A204.1 (cell line): Measurements from ENCODE around the gene MAPRE3.

Experiments
- FAIRE-seq: peaks from 2 replicates; lab custom pipeline; 2012; peaks lifted over from hg19 to GRCh38; lab: Jason Lieb, UNC

Gene MAPRE3

GRCh38 chr2:27042159-27042661 is 71.8 kb downstream of the MAPRE3 start:
- no peak for FAIRE-seq

- no peak for FAIRE-seq
Measured at GRCh38 chr2:27042985-27043634, 72.7 kb downstream of the MAPRE3 start.

GRCh38 chr2:27049422-27050280 is 79.2 kb downstream of the MAPRE3 start:
- no peak for FAIRE-seq

DNA sequence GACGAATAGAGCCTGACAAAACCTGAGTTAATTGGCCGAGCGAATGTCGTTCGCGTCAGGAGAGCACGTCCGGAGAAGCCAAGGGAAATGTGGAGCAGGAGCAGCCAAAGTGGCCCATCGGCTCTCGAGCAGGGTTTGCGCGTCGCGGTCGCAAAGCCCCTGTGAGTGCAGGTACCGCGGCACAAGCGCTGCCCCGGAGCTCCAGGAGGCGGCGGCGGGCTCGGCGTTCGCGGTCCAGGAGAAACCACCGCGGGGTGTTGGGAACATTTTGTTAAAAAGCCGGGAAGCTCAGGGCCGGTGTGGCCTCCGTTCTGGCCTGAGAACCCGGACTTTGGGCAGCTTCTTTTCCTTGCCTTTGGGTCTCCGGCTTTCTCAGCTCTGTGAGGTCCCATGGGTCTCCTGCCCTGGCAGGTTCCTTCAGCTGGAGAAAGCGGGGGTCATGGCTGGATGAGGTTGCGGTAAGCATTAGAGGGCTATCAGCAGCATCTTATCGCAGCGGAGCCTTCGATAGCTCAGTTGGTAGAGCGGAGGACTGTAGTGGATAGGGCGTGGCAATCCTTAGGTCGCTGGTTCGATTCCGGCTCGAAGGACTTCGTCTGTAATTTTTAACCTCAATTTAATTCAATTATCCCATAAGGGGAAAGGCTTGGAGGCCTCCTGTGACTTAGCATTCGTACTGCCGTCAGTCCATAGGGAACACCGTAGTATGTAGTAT is 80.0 kb downstream of the MAPRE3 start:
- FAIRE-seq, result peak; percentile 88

DNA sequence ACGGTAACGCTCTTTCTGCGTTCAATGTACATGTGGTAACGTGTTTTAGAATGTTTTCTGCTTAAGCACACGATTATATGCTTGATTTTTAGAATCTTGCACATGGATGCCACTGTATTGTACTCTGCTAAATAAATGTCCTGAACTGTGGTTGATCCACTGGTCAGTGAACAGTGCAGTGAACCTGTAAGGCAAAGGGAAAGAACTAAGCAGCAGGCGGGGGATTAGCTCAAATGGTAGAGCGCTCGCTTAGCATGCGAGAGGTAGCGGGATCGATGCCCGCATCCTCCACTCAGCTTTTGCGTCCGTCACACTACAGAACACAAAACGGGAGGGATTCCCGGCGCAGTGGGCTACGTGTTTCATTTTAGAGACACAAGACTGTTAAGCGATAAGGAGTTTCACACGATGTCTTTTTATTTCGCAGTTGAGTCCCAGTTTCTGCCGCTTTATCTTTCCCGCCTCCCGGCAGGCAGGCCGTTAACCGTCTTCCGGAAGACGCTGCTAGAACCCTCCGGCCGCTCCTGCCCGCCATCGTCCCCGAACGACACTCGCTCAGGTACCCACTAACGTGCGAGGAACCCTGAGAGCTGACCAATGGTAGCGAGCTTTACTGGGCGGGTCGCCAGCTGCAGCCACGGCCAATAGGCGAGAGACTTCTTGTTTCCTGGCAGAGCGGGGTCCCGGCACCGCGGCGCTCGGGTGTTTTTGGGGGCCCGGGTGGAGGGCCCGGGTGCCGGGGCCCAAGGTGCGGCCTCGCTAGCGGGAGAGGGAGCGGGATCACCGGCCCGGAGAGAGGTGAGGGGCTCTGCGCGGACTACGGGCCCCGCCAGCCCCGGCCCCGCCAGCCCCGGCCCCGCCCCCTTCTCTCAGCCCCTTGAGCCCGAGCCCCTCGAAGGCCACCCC is 80.8 kb downstream of the MAPRE3 start, which contains the start of gene AGBL5:
AGBL5 (plus strand) TSS at position 673 of the 906 bp plus-strand sequence. CDS start 1,291 bp downstream, outside the sequence.
- FAIRE-seq, result no peak

DNA sequence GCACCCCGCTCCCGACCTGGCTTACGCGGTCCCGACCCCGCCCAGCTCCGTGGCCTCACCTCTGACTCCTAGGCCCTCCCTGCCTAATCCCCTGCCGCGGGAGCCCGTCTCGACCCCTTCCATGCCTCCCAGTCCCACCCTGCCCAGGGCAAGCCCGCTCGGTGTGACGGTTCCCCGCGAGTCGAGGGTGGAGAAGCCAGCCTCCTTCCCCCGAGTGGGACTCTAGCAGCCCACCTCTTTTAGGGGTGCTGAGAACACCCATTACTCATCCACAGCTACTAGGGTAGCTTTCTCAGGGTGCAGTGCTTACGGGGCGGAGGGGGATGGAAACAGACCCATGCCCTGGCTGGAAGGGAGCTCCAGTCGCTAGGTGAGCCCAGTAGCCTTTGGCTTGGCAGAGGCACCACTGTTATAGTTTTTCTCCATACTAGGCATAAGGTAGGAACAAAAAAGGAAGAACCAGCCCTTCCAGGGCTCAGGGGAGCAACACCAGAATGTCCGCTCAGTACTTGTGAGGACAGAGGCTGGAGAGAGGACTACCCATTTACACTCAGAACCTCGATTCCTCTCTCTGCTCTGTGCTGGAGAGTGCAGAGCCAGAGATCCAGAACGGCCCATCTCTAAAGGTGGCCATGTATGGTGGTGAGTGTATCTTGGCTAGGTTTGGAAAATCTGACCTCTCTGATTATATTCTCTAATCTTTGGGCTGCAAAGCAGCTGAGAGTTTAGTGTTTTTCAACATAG is 81.6 kb downstream of the MAPRE3 start:
- no peak for FAIRE-seq

DNA sequence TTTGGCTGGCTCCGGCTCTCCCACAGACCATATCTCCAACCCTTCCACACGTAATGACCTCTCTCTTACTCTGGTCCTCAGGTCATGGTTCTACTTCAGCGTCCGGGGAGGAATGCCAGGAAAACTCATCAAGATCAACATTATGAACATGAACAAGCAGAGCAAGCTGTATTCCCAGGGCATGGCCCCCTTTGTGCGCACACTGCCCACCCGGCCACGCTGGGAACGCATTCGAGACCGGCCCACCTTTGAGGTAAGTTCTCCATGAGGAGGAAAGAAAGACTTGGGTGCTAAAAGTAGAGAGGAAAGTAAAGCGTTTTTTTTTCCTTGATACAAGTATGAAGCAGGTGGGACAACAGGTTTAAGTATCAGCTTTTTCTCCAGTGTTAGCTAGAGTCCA is 82.9 kb downstream of the MAPRE3 start:
- no peak for FAIRE-seq

DNA sequence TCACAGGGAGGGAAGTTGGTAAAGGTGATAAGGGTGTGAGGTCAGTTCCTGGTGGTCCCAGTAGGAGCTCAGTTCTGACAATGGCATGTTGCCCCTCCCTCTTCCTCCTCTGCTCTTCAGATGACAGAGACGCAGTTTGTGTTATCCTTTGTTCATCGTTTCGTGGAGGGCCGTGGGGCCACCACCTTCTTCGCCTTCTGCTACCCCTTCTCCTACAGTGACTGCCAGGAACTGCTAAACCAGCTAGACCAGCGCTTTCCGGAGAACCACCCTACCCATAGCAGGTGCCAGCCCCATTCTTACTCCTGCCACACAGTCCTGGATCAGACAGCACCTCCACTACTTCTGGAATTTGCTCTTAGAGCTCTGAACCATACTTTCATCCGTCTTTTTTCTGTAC is 83.3 kb downstream of the MAPRE3 start:
- FAIRE-seq, result no peak

DNA sequence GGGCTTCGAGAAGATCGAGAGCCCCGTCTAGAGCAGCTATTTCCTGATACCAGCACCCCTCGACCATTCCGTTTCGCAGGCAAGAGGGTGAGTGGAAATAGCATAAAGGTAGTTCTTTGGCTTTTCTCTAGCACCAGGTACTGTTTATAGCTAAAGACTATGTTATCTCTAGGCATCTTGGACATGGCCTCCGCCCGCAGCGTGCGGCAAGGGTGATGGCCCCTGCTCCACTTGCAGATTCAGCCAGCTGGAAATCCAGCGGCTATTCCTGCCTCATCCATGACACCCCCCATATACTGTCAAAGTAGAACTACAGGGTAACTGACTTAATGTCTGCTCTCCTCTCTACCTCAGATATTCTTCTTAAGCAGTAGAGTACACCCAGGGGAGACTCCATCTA is 84.3 kb downstream of the MAPRE3 start:
- no peak for FAIRE-seq

DNA sequence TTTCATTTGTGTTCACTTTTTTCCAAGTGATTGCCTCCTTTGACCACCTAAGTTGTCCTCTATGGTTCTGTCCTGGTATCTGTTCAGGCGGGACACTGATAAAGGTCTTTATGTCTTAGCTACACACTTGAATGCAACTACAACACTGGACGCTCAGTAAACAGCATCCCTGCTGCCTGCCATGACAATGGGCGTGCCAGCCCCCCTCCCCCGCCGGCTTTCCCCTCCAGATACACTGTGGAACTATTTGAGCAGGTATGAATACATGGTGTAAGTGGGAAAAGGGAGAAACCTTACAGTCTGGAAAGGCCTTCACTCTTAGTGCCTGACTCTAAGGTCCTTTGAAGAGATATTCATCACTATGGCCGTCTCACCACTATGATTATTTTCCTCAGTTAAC is 86.7 kb downstream of the MAPRE3 start:
- FAIRE-seq, result no peak

- no peak for FAIRE-seq
Measured at GRCh38 chr2:27058210-27058609, 87.8 kb downstream of the MAPRE3 start.

DNA sequence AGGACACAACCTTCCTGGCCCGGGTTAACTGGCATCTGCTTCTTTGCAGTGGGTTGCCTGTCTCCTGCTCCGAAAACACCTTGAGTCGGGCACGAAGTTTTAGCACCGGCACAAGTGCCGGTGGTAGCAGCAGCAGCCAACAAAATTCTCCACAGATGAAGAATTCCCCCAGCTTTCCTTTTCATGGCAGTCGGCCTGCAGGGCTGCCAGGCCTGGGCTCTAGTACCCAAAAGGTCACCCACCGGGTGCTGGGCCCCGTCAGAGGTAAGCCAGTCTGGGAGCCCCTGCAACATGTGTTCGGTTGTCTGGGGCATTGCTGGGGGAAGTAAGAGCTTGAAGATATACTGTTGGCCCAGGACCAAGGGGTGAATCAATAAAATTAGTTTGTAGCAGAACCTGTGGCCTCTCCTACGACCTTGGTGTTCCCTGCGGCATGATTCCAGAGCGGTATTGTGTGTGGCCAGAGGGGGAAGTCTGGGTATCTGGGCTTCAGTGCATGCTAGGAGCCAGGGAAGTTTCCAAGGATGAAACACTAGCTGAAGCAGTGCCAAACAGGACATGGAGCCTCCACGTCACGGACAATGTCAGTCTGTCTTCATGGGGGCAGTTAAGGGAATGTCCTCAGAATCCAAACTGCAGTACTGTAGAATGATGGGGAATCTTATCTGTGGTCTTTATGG is 88.8 kb downstream of the MAPRE3 start:
- no peak for FAIRE-seq

DNA sequence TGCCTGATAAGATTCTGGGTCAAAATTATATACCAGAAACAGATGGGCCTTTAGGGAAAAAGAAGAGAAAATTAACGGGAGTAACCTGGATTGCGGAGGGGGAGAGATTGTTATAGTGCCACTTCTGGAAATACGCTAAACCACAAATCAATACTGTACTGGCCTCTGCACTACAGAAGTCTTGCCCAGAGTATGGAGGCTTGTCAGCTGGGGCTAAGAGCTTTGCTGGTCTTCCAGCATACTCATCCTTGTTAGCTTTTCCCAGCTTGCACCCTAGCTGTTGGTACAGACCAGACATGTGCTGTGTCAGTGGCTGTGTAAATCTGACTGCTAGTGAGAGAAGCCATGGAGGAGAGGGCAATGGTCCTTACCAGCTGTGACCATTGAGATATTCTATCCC is 89.9 kb downstream of the MAPRE3 start:
- no peak for FAIRE-seq

DNA sequence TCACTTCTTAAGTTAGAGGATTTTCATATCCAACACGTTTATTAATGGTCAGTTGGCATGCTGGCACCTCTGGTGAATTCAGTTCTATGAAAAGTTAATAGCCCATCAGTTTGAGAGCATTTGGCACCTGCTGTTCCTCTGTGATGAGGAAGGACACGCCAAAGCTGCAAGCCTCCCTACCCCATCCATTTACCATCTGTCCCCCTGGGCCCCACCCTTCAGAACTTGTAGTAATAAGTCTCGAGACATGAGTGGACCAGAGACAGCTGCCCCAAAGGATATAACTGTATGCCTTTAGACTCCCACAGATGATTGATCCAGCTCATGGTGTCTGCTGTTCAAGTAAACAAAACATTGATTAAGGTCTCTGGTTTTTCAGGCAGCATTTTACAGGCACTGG is 94.7 kb downstream of the MAPRE3 start:
- no peak for FAIRE-seq

DNA sequence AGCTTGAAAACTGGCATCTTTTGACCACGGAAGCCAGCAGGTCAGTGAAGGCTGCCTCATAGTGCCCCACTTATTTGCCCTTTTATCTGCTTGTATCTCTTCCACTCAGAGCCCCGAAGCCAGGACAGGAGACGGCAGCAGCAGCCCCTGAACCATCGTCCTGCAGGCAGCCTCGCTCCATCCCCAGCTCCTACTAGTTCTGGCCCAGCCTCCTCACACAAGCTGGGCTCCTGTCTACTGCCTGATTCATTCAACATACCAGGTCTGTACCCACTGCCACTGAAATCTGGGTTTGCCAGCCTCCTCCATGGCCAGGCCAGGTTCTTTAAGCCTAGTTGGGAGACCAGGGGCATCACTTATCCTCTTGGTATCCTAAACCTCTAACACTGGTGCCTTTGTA is 96.9 kb downstream of the MAPRE3 start:
- FAIRE-seq, result no peak

- FAIRE-seq, result no peak
Measured at GRCh38 chr2:27069436-27069835, 99.0 kb downstream of the MAPRE3 start.

DNA sequence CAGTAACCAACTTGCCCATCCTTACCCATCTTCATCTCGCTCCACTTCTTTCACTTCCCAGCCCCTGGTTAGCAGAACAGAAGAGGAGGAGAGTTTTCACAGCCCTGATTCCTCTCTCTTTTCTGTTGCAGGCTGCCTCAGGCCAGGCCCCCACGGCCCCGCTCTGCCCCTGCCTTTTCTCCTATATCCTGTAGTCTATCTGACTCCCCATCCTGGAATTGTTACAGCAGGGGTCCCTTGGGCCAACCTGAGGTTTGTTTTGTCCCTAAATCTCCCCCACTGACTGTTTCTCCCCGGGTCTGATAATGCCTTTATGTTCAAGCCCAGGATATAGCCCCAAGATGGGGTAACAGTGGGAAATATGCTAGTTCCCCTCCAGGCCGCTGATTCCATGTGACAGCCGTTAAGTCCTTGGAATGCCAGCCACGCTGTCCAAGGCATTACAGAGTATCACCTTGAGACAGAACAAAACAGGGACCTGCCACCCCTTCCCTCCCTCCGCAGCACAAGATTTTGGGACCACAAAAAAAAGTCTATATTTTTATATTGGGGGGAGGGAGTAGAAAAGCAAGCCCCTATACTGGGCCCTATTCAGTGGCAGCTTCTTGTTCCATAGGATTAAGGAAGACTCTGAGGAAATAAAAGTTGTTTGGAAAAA is 99.7 kb downstream of the MAPRE3 start:
- no peak for FAIRE-seq

DNA sequence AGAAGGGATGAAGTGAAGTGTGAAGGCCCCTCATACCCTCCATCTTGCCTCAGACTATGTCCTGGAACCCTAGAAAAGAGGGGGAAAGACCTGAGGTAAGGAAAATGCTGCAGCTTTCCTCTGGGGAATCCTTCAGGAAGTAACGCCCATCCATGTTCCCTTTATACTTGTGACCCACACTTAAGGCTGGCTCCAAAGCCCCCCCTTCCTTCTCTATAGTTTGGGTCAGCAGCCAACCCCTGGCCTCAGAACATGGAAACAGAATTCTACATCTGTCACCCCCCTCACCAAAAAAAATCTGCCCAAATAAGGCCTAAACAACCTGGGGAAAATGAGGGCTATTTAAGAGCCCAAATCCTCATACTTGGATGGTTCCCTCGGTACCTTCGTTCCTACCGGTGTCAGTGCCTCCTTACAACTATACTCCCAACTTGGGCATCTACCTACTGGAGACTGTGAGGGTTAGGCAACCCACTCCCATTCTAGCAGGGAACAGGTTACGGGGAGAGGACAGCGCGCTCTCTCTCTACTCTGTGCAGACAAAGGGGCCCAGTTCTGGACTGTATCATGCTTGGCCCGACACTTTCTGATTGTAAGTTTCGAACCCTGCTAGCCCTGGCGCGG is 100.3 kb downstream of the MAPRE3 start:
- FAIRE-seq, result no peak

DNA sequence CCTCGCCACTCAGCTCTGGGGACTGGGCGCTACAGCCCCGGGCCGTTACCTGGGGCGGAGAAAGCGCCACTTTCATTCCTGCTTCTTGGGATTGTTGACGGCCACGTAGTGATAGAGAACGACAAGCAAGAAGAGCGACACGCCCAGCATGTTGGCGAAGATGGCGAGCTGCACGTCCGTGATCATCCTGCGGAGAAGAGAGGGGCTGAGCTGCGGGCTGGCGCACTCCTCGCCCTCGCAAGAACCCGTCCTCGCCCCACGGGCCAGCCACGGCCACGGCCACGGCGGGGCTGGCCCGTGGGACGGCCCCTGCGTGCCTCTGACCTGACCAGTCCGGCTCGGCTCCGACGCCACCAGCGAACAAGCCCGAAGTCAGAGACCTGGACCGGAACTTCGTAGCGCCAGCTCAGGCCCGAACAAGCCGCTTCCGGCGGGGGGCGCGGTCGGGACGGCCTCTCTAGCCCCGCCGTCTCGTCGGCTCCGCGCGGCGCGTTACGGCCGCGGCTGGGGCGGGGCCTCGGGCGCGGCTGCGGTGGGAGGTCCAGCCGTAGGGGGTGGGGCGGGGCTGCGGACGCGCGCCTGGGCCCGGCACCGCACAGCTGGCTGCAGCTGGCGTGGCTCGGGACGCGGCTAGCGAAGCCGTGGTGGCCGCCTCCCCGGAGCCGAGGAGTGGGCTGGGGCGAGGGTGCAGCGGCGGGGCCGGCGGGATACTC is 101.0 kb downstream of the MAPRE3 start, which contains the start of gene OST4:
OST4 (minus strand) TSS at position 378 of the 713 bp plus-strand sequence.
- no peak for FAIRE-seq
